PFSK-1 (cell line): Measurements from ENCODE around the gene PPP1R18.

Source experiments
- FOXP2 ChIP-seq: optimal IDR thresholded peaks from 2 replicates; pipeline ENCODE3; 2011; ENCODE audit warnings: borderline replicate concordance, control low read depth, inconsistent platforms; ENCODE audit not compliant: insufficient read depth; ENCODE audit errors: extremely low read length, extremely low read depth
- POLR2AphosphoS5 ChIP-seq: IDR thresholded peaks from 2 replicates; pipeline ENCODE4 v1.6.1; 2012; ENCODE audit warnings: low read depth, mild to moderate bottlenecking, control low read depth, low read length, moderate library complexity
- REST ChIP-seq, 2 experiments: IDR thresholded peaks; 2 replicates each; pipeline versions ENCODE4 v1.6.1 to v1.8.0; 2011 to 2012; ENCODE audit warnings: low read depth in 2 of 2, low read length in 2 of 2, control low read depth in 1 of 2, inconsistent platforms in 1 of 2, mild to moderate bottlenecking in 1 of 2, moderate library complexity in 1 of 2; ENCODE audit not compliant: insufficient read depth in 1 of 2
- SIN3A ChIP-seq: IDR thresholded peaks from 2 replicates; pipeline ENCODE4 v1.6.1; 2012; ENCODE audit warnings: mild to moderate bottlenecking, low read length, moderate library complexity, borderline replicate concordance; ENCODE audit not compliant: insufficient read depth
- TAF1 ChIP-seq: IDR thresholded peaks from 2 replicates; pipeline ENCODE4 v1.6.1; 2012; ENCODE audit warnings: low read length, control low read depth, borderline replicate concordance; ENCODE audit not compliant: insufficient read depth

GRCh38 chr6:30626484-30627366, 59.7 kb downstream of the PPP1R18 start, which contains the start of gene ATAT1:
- TF ChIP-seq POLR2AphosphoS5 (peak; percentile 85), TAF1 (no peak), REST (IDR thresholded peaks at IDR 0.05; ENCODE audit: insufficient read depth in 1 of 2, low read depth in 2 of 2, low read length in 2 of 2) (no peak), SIN3A (peak; percentile 44; the same call in 1 of the 2 replicates), FOXP2 (no peak)
